ENCODE results near the gene EPM2A.

DNA sequence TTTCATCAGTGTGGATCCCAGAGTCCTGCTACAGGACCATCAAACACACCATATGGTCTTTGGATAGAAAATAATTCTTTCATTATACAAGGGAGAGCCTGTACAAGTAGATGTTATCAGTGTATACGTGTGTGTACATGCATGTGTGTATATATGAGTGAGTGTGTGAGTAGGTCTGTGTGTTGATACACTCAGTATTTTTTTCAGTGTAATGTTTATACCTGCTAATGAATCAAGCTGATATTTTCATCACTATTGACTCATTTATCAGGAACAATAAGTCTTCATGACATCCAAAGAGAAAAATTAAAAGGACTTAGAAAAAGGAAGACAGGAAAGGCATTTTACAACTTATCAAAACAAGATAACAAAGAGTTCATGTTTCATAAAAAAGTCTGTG is 66.5 kb downstream of the EPM2A start:
- TF ChIP-seq, protein P1, sequence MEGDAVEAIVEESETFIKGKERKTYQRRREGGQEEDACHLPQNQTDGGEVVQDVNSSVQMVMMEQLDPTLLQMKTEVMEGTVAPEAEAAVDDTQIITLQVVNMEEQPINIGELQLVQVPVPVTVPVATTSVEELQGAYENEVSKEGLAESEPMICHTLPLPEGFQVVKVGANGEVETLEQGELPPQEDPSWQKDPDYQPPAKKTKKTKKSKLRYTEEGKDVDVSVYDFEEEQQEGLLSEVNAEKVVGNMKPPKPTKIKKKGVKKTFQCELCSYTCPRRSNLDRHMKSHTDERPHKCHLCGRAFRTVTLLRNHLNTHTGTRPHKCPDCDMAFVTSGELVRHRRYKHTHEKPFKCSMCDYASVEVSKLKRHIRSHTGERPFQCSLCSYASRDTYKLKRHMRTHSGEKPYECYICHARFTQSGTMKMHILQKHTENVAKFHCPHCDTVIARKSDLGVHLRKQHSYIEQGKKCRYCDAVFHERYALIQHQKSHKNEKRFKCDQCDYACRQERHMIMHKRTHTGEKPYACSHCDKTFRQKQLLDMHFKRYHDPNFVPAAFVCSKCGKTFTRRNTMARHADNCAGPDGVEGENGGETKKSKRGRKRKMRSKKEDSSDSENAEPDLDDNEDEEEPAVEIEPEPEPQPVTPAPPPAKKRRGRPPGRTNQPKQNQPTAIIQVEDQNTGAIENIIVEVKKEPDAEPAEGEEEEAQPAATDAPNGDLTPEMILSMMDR (IDR thresholded peaks at IDR 0.05) = no peak
- TF ChIP-seq REST (IDR thresholded peaks at IDR 0.05; ENCODE audit: insufficient read depth in 1 of 2, low read depth in 2 of 2, low read length in 1 of 2) (no peak), POLR2AphosphoS5 (IDR thresholded peaks at IDR 0.05; ENCODE audit: low read depth, low read length) (no peak), SIN3A (IDR thresholded peaks at IDR 0.05; ENCODE audit: borderline replicate concordance, insufficient read depth, low read depth, low read length) (no peak), TCF7L2 (IDR thresholded peaks at IDR 0.05; ENCODE audit: low read depth, low read length) (no peak)
